Activated CD8-positive, alpha-beta memory T cell treated with anti-CD3 and anti-CD28 coated beads for 36 hours (primary cell): ENCODE results near the gene NAT10. TPM values are rescaled to one million over a fixed set of nuclear protein-coding genes. Genes with fewer than 3 reads are reported as not detected.

Experiments used
- CTCF ChIA-PET: fragments of 350-600 bp; sonication (Branson Sonifier 250); formaldehyde crosslinking; loops from one replicate; lab custom pipeline; 2021; ENCODE audit warnings: antibody characterized with exemption; lab: Charles Lee
- POLR2A ChIA-PET: fragments of 350-600 bp; sonication (Branson Sonifier 250); formaldehyde crosslinking; loops from one replicate; lab custom pipeline; 2021; ENCODE audit warnings: antibody characterized with exemption; lab: Charles Lee
- total RNA-seq, 2 experiments: library from RNA; stranded (reverse); gene quantifications; one replicate each; pipeline ENCODE4 v1.2.3, GENCODE V29; 2021

Gene NAT10
- total RNA-seq, 2 experiments from 2014 or later: 154 to 160 TPM

- POLR2A ChIA-PET: interaction anchor here (0.9 kb wide), 1 partner anchor 55 kb away, joined by 3 read pairs; no protein-coding TSS in a partner anchor
- CTCF ChIA-PET: no interaction called here
Measured at GRCh38 chr11:34160791-34161190, 55.4 kb downstream of the NAT10 start.

DNA sequence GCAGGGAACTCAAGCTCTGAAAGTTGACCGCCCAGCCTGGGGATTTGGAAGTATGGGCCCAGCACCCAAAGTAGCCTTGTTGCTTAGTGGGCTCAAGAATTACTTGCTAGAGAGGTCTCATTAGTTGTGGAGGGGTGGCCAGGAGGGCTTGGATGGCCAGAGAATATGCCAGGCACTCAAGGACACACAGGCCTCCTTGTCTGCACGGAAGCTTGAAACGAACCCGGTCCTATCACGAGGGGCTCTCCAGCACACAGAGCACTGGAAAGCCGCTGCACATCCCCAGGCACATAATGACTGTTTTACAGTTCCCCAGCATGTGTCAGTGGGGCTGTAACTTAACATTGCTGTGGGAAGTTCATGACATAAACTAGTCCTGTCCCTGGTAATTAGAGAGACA, 55.9 kb downstream of the NAT10 start:
- POLR2A ChIA-PET: interaction anchor here (1.5 kb wide), 1 partner anchor 196 kb away, joined by 3 read pairs; no protein-coding TSS in a partner anchor
- CTCF ChIA-PET: interaction anchor here (1.7 kb wide), 1 partner anchor 13 kb away, joined by 6 read pairs; no protein-coding TSS in a partner anchor

- ChIA-PET CTCF (interaction anchor here (1.7 kb wide), 1 partner anchor 12 kb away, joined by 6 read pairs; no protein-coding TSS in a partner anchor), POLR2A (interaction anchor here (1.5 kb wide), 1 partner anchor 195 kb away, joined by 3 read pairs; no protein-coding TSS in a partner anchor)
Measured at GRCh38 chr11:34161812-34162492, 56.5 kb downstream of the NAT10 start.

DNA sequence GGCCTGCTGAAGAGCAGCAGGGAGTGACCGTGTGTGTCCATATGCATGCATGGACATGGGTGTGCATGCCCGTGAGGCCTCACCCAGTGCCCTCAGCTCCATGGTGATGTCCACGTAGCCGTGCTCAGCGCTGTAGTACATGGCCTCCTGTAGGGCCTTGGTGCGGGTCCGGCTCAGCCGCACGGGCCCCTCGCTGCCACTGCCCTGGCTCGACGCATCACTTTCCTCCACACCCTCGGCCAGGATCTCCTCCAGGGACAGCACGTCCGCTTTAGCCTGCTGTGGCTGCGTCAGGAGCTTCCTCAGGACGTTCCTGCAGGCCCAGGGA, 57.0 kb downstream of the NAT10 start:
- CTCF ChIA-PET: interaction anchor here (1.7 kb wide), 1 partner anchor 12 kb away, joined by 6 read pairs; no protein-coding TSS in a partner anchor
- POLR2A ChIA-PET: interaction anchor here (1.5 kb wide), 1 partner anchor 195 kb away, joined by 3 read pairs; no protein-coding TSS in a partner anchor

GRCh38 chr11:34162856-34163255, 57.4 kb downstream of the NAT10 start:
- ChIA-PET POLR2A (interaction anchor here (1.5 kb wide), 1 partner anchor 194 kb away, joined by 3 read pairs; no protein-coding TSS in a partner anchor), CTCF (interaction anchor here (1.7 kb wide), 1 partner anchor 12 kb away, joined by 6 read pairs; no protein-coding TSS in a partner anchor)

DNA sequence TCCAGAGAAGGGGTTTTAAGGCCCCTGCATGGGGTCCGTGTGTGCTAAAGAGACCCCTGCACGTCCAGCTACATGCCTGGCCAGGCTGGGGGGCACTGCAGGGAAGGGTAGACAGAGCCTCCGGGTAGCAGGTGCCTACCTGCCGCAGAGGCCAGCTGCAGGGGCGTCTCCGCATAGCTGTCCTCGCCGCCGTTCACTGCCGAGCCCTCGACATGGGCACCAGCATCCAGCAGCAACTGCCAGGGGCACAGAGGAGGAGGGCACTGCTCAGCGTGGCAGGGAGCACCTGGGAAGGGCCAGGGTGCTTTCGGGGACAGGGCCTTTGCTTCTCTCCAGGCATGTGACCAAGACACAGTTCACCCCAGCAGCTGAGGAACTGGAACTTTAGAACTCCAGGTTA, 59.7 kb downstream of the NAT10 start:
- ChIA-PET CTCF (interaction anchor here (1.3 to 1.6 kb wide), 2 partner anchors 9 to 193 kb away, joined by 5 to 13 read pairs; partner anchors contain the start of gene ABTB2), POLR2A (no interaction called here)

DNA sequence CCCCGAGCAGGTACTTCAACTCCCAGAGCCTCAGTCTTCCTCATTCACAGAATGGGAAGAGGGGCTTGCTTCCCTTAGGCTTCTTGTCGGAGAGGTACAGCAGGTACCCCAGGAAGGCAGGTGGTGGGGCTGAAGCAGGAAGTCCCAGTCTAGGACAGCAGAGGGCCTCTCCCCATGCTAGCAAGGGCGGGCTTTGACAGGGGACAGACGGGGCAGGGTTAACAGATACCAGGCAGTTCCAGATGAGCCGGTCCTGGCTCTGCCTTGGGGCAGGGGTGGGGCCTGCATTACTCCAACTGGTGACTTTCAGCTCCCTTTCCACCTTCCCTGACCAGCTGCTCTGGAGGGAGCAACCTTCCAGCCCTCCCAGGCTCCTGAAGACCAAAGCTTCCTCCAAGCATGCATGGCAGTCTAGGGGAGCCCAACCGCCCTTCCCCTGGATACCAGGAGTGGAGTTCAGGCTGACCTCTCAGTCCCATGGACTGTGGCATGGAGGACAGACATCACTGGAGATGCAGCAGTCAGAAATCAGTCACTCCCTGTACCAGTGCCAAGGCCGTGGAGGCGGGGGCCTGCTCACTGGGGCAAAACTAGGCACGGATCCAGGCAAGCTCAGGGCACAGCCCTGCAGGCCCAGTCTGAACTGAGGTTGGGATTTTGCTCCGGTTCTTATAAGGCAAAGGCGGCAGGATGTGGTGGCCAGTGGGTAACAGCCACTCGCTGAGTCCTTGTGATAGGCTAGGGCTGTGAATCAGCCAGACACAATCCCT, 60.5 kb downstream of the NAT10 start:
- POLR2A ChIA-PET: no interaction called here
- CTCF ChIA-PET: interaction anchor here (0.7 to 1.3 kb wide), 2 partner anchors 8 to 192 kb away, joined by 3 to 5 read pairs; partner anchors contain the start of gene ABTB2

GRCh38 chr11:34166806-34167740, 61.6 kb downstream of the NAT10 start:
- CTCF ChIA-PET: interaction anchor here (0.7 kb wide), 1 partner anchor 7 kb away, joined by 3 read pairs; no protein-coding TSS in a partner anchor
- POLR2A ChIA-PET: interaction anchor here (0.6 kb wide), 1 partner anchor 81 kb away, joined by 4 read pairs; no protein-coding TSS in a partner anchor

DNA sequence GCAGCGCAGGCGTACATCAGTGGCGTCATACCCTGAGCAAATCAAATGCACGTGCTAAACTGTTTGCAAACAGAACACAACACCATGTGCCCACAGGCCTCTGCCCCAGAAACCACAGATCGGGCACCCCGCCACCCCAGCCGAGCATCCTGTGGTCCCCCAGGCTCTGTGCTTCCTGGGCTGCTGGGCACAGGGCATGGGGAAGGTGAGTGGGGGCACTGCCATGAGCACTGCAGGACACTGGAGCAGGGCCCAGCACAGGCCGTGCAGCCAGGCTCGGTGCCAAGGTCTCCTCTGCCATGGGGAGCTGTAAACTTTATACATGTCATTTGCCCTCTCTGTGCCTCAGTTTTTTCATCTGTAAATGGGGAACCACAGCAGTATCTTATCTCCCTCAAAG, 62.5 kb downstream of the NAT10 start:
- ChIA-PET CTCF (no interaction called here), POLR2A (interaction anchor here (0.6 kb wide), 1 partner anchor 122 kb away, joined by 3 read pairs; no protein-coding TSS in a partner anchor)

DNA sequence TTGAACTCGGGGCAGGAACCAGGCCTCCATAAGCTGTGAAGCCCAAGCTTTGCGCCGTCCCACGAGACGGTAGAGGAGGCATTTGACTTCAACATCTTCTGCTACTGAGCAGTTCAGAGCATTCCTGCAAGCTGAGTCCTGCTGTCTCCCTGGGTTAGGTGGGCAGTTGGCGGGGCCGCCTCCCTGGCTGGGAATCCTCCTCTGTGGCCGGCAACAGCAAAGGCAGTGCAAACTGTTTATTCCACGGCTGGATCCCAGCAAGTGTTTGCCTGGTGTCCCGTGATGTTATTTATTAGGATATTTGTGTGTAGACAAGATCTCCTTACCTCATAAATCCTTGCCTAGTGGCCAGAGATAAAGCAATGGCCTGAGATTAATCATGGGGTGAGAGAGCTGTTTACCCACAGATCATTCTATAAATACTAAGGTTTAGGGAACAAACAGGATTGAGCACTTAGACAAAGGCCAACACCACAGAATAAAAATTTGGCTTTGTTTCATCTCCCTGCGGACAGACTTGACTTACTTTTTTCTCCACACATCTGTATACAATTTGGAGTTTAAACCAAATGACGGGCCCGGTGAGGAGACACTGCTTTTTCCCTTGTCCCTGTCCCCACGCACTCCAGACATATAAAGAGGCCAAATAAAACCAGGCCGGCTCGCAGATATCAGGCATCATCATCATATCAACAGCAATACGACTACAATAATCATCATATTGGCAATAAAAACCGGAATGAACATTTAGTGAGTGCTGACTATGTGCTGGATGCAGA, 63.4 kb downstream of the NAT10 start:
- CTCF ChIA-PET: no interaction called here
- POLR2A ChIA-PET: interaction anchor here (0.6 kb wide), 1 partner anchor 121 kb away, joined by 3 read pairs; no protein-coding TSS in a partner anchor

DNA sequence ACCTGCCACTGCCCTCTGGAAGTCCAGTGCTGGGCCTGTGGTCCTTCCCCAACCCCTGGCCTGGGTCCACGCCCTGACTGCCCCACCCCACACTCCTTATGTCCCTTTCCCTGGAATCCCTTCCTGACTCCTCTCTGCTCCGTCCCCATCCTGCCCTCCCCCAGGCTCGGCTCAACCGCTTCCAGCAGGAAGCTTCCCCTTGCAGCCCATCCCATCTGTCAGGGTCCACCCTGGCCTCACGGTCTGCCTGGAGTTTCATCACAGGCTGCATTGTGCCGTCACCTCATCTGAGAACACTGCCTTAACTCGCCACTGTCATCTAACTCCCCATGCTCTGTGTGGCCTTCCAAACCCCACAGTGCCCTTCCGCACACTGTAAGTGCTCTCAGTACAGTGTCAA, 64.3 kb downstream of the NAT10 start:
- ChIA-PET POLR2A (no interaction called here), CTCF (interaction anchor here (3.2 kb wide), 1 partner anchor 188 kb away, joined by 12 read pairs; the partner anchor contains the start of gene ABTB2)

DNA sequence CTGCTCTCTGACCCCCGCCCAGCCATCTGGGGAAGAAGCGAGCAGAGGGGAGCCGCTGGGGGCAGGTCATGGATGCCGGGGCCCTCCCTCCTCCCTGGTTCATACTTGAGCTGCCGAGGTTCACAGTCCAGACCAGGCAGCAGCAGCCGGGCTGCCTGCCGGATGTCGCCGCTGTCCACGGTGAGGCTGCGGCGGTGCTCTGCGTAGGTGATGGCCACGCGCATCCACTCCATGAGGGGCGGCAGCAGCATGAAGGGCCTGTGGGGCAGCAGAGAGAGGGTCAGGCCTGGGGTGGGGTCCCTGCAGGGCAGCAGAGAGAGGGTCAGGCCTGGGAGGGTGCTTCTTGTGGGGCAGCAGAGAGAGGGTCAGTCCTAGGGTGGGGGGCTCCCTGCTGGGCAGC, 67.6 kb downstream of the NAT10 start:
- ChIA-PET CTCF (interaction anchor here (1.3 to 2.2 kb wide), 2 partner anchors 71 to 295 kb away, joined by 3 to 10 read pairs; no protein-coding TSS in a partner anchor), POLR2A (no interaction called here)

GRCh38 chr11:34174412-34175041, 69.1 kb downstream of the NAT10 start:
- CTCF ChIA-PET: interaction anchor here (0.6 to 2.3 kb wide), 36 partner anchors 8 to 658 kb away, joined by 3 to 66 read pairs (median 4); partner anchors contain the start of gene ABTB2
- POLR2A ChIA-PET: interaction anchor here (1.1 kb wide), 1 partner anchor 76 kb away, joined by 3 read pairs; no protein-coding TSS in a partner anchor

DNA sequence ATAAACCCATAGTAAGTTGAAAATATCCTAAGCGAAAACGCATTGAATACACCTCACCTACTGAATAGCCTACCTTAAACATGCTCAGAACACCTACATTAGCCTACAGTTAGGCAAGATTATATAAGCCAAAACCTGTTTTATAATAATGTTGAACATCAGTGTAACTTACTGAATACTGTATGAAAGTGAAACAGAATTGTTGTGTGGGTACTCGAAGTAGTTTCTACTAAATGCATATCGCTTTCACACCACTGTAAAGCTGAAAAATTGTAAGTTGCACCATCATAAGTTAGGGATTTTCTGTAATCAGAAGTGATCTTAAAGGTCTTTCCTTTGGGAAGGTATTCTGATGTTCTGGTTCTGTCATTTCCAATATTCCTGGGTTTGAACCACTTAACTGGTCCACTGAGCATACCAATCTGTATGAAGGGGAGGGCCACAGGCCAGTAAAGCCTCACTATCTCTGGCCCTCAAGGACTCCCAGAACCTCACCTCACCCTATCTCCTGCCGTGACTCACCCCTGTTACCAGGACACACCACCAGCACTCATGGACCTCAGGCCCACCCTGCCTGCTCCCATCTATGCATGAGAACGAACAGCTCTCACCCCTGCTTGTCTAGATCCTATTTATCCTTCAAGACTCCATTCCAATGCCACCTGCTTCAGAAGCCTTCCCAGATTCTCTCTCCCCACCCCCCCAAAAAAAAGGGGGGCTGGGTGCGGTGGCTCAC, 70.0 kb downstream of the NAT10 start:
- ChIA-PET CTCF (interaction anchor here (1.3 to 2.3 kb wide), 8 partner anchors 11 to 196 kb away, joined by 4 to 66 read pairs (median 6); partner anchors contain the start of gene ABTB2), POLR2A (no interaction called here)

- ChIA-PET POLR2A (interaction anchor here (0.6 kb wide), 1 partner anchor 39 kb away, joined by 3 read pairs; no protein-coding TSS in a partner anchor), CTCF (no interaction called here)
Measured at GRCh38 chr11:34176751-34177209, 71.4 kb downstream of the NAT10 start.
